ENCODE measurements around the gene VPS51.

The VPS51 gene

GRCh38 chr11:65065851-65066250 is 30.2 kb upstream of the VPS51 start:
- no peak for TF ChIP-seq CTCF (conservative IDR thresholded peaks at IDR 0.05)
- H3K27ac ChIP-seq = no peak overlapping the region

- no peak overlapping the region for H3K27ac ChIP-seq
- no peak for TF ChIP-seq CTCF (conservative IDR thresholded peaks at IDR 0.05)
These were observed 29.7 kb upstream of the VPS51 start for GRCh38 chr11:65066315-65066714.

GRCh38 chr11:65066805-65067291 is 29.2 kb upstream of the VPS51 start:
- H3K27ac ChIP-seq = no peak overlapping the region
- no peak for TF ChIP-seq CTCF (conservative IDR thresholded peaks at IDR 0.05)

GRCh38 chr11:65067446-65067845 is 28.6 kb upstream of the VPS51 start:
- TF ChIP-seq CTCF (conservative IDR thresholded peaks at IDR 0.05) = no peak
- no peak overlapping the region for H3K27ac ChIP-seq

GRCh38 chr11:65069217-65069616 is 26.8 kb upstream of the VPS51 start:
- no peak overlapping the region for H3K27ac ChIP-seq
- TF ChIP-seq CTCF (conservative IDR thresholded peaks at IDR 0.05) = no peak

GRCh38 chr11:65071907-65072630 is 23.9 kb upstream of the VPS51 start:
- TF ChIP-seq CTCF (conservative IDR thresholded peaks at IDR 0.05) = no peak
- H3K27ac ChIP-seq = no peak overlapping the region

- H3K27ac ChIP-seq = no peak overlapping the region
- no peak for TF ChIP-seq CTCF (conservative IDR thresholded peaks at IDR 0.05)
These were observed 23.4 kb upstream of the VPS51 start for GRCh38 chr11:65072631-65072966.

Data from VCaP (cell line).